ENCODE measurements around the gene MTHFD2L.
"Not testable (repeated sequence)": the region's sequence is repeated elsewhere in the genome, so short reads cannot be mapped to it uniquely, and the experiment has no call there.

MTHFD2L gene

GRCh38 chr4:74320559-74321118 lies 162.7 kb downstream of the MTHFD2L start:
- peak; percentile 60 to 67 for DNase-seq

GRCh38 chr4:74322301-74322700 lies 164.4 kb downstream of the MTHFD2L start:
- TF ChIP-seq GATA1 (IDR thresholded peaks at IDR 0.05; ENCODE audit: low read depth, low read length) (no peak), POLR2A (IDR thresholded peaks at IDR 0.05; ENCODE audit: low read length) (no peak)
- DNase-seq, result no peak

More at GRCh38 chr4:74320559-74321118, 162.7 kb downstream of the MTHFD2L start:
- TF ChIP-seq POLR2A (IDR thresholded peaks at IDR 0.05; ENCODE audit: low read length) (no peak), GATA1 (IDR thresholded peaks at IDR 0.05; ENCODE audit: low read depth, low read length) (no peak)

GRCh38 chr4:74323663-74324062 lies 165.7 kb downstream of the MTHFD2L start:
- TF ChIP-seq POLR2A (IDR thresholded peaks at IDR 0.05; ENCODE audit: low read length), result no peak
- no peak for TF ChIP-seq GATA1 (IDR thresholded peaks at IDR 0.05; ENCODE audit: low read depth, low read length)
- peak in 1 of 2 experiments; percentile 7 for DNase-seq

GRCh38 chr4:74324262-74324661 lies 166.3 kb downstream of the MTHFD2L start:
- no peak for TF ChIP-seq GATA1 (IDR thresholded peaks at IDR 0.05; ENCODE audit: low read depth, low read length)
- no peak for TF ChIP-seq POLR2A (IDR thresholded peaks at IDR 0.05; ENCODE audit: low read length)
- no peak for DNase-seq

- no peak for DNase-seq
- TF ChIP-seq POLR2A (IDR thresholded peaks at IDR 0.05; ENCODE audit: low read length), result no peak
- TF ChIP-seq GATA1 (IDR thresholded peaks at IDR 0.05; ENCODE audit: low read depth, low read length), result no peak
Measured at GRCh38 chr4:74325886-74326285, 168.0 kb downstream of the MTHFD2L start.

- no peak for DNase-seq
- TF ChIP-seq GATA1 (IDR thresholded peaks at IDR 0.05; ENCODE audit: low read depth, low read length) (no peak), POLR2A (IDR thresholded peaks at IDR 0.05; ENCODE audit: low read length) (no peak)
Measured at GRCh38 chr4:74327762-74328161, 169.8 kb downstream of the MTHFD2L start.

- TF ChIP-seq GATA1 (IDR thresholded peaks at IDR 0.05; ENCODE audit: low read depth, low read length) (no peak), POLR2A (IDR thresholded peaks at IDR 0.05; ENCODE audit: low read length) (no peak)
- DNase-seq, result no peak
Measured at GRCh38 chr4:74328501-74328900, 170.6 kb downstream of the MTHFD2L start.

- TF ChIP-seq POLR2A (IDR thresholded peaks at IDR 0.05; ENCODE audit: low read length) (no peak), GATA1 (IDR thresholded peaks at IDR 0.05; ENCODE audit: low read depth, low read length) (no peak)
- no peak for DNase-seq
Measured at GRCh38 chr4:74329307-74329706, 171.4 kb downstream of the MTHFD2L start.

- TF ChIP-seq GATA1 (IDR thresholded peaks at IDR 0.05; ENCODE audit: low read depth, low read length), result no peak
- TF ChIP-seq POLR2A (IDR thresholded peaks at IDR 0.05; ENCODE audit: low read length), result peak; percentile 53
Measured at GRCh38 chr4:74330295-74330750, 172.4 kb downstream of the MTHFD2L start.

GRCh38 chr4:74331252-74331651 lies 173.3 kb downstream of the MTHFD2L start:
- TF ChIP-seq GATA1 (IDR thresholded peaks at IDR 0.05; ENCODE audit: low read depth, low read length), result no peak
- TF ChIP-seq POLR2A (IDR thresholded peaks at IDR 0.05; ENCODE audit: low read length), result no peak
- no peak for DNase-seq

More at GRCh38 chr4:74330295-74330750, 172.4 kb downstream of the MTHFD2L start:
- DNase-seq, result peak; percentile 25 to 43

GRCh38 chr4:74331944-74332343 lies 174.0 kb downstream of the MTHFD2L start:
- no peak for DNase-seq
- TF ChIP-seq POLR2A (IDR thresholded peaks at IDR 0.05; ENCODE audit: low read length) (no peak), GATA1 (IDR thresholded peaks at IDR 0.05; ENCODE audit: low read depth, low read length) (no peak)

- TF ChIP-seq POLR2A (IDR thresholded peaks at IDR 0.05; ENCODE audit: low read length) (no peak), GATA1 (IDR thresholded peaks at IDR 0.05; ENCODE audit: low read depth, low read length) (no peak)
- DNase-seq, result no peak
Measured at GRCh38 chr4:74334636-74335035, 176.7 kb downstream of the MTHFD2L start.

- TF ChIP-seq GATA1 (IDR thresholded peaks at IDR 0.05; ENCODE audit: low read depth, low read length) (no peak), POLR2A (IDR thresholded peaks at IDR 0.05; ENCODE audit: low read length) (no peak)
- DNase-seq, result no peak
Measured at GRCh38 chr4:74335341-74336021, 177.6 kb downstream of the MTHFD2L start.

GRCh38 chr4:74338792-74339333 lies 180.9 kb downstream of the MTHFD2L start:
- TF ChIP-seq GATA1 (IDR thresholded peaks at IDR 0.05; ENCODE audit: low read depth, low read length) (no peak), POLR2A (IDR thresholded peaks at IDR 0.05; ENCODE audit: low read length) (no peak)
- DNase-seq, result no peak

GRCh38 chr4:74339501-74339900 lies 181.6 kb downstream of the MTHFD2L start:
- TF ChIP-seq POLR2A (IDR thresholded peaks at IDR 0.05; ENCODE audit: low read length) (no peak), GATA1 (IDR thresholded peaks at IDR 0.05; ENCODE audit: low read depth, low read length) (no peak)
- DNase-seq, result no peak

- not testable (repeated sequence) for DNase-seq
Measured at GRCh38 chr4:74340421-74340820, 182.5 kb downstream of the MTHFD2L start.
